Astrocyte (in vitro differentiated cells and primary cell): Measurements from ENCODE around the gene MBD3L2B.
"Not testable (repeated sequence)": the region's sequence is repeated elsewhere in the genome, so short reads cannot be mapped to it uniquely, and the experiment has no call there.

ENCODE experiments used
- CTCF ChIP-seq: IDR thresholded peaks from 2 replicates; pipeline ENCODE4 v1.5.1; 2011; ENCODE audit warnings: low read depth, mild to moderate bottlenecking, inconsistent platforms, low read length, moderate library complexity; ENCODE audit not compliant: insufficient read depth
- EZH2 ChIP-seq: IDR thresholded peaks from 2 replicates; pipeline ENCODE4 v1.6.1; 2012; ENCODE audit warnings: mild to moderate bottlenecking, low read length, inconsistent platforms; ENCODE audit not compliant: insufficient read depth

GRCh38 chr19:7030278-7030677 is 9.0 kb upstream of the MBD3L2B start, which contains the start of gene MBD3L5:
- not testable (repeated sequence) for TF ChIP-seq CTCF, EZH2
